HUES6 (cell line): Measurements from ENCODE around the gene SLC6A18.
"Not testable (repeated sequence)": the region's sequence is repeated elsewhere in the genome, so short reads cannot be mapped to it uniquely, and the experiment has no call there.

Source experiments
- H3K27ac ChIP-seq: 2 replicates; pipeline ENCODE4 v1.7.0; 2013; ENCODE audit warnings: low read depth, mild to moderate bottlenecking, low read length, inconsistent platforms
- H3K27me3 ChIP-seq: 2 replicates; pipeline ENCODE4 v1.6.1; 2013; ENCODE audit warnings: low read length; ENCODE audit not compliant: control insufficient read depth, insufficient read depth
- H3K36me3 ChIP-seq: 2 replicates; pipeline ENCODE4 v1.6.1; 2013; ENCODE audit warnings: low read length; ENCODE audit not compliant: control insufficient read depth, insufficient read depth
- H3K4me1 ChIP-seq: 2 replicates; pipeline ENCODE4 v1.6.1; 2013; ENCODE audit warnings: low read length; ENCODE audit not compliant: control insufficient read depth, insufficient read depth
- H3K4me3 ChIP-seq: 2 replicates; pipeline ENCODE4 v1.5.1; 2013; ENCODE audit warnings: low read depth, low read length
- H3K9ac ChIP-seq: one replicate; pipeline ENCODE4 v1.6.1; 2013; ENCODE audit warnings: mild to moderate bottlenecking, low read length
- H3K9me3 ChIP-seq: 2 replicates; pipeline ENCODE4 v1.6.1; 2013; ENCODE audit warnings: low read depth, low read length; ENCODE audit not compliant: control insufficient read depth, insufficient read depth

The SLC6A18 gene

GRCh38 chr5:1289559-1289958, 64.4 kb downstream of the SLC6A18 start:
- H3K4me1 ChIP-seq, H3K9me3 ChIP-seq, H3K9ac ChIP-seq, H3K27ac ChIP-seq, H3K4me3 ChIP-seq: not testable (repeated sequence)
- H3K36me3 ChIP-seq = peaks cover 12% of the 10 kb centered on the region
- H3K27me3 ChIP-seq = peaks cover 11% of the 10 kb centered on the region

- not testable (repeated sequence) for H3K27ac ChIP-seq, H3K36me3 ChIP-seq, H3K9ac ChIP-seq, H3K4me3 ChIP-seq, H3K9me3 ChIP-seq, H3K4me1 ChIP-seq
- peaks cover 23% of the 10 kb centered on the region for H3K27me3 ChIP-seq
These were observed 65.8 kb downstream of the SLC6A18 start for GRCh38 chr5:1290956-1291355.

- Histone ChIP-seq H3K36me3 (peaks cover 9% of the 10 kb centered on the region), H3K27me3 (peaks cover 30% of the 10 kb centered on the region), H3K4me3 (no peak overlapping the region), H3K4me1 (peaks cover 3% of the 10 kb centered on the region; the same call in 1 of the 2 replicates), H3K27ac (no peak overlapping the region), H3K9ac (no peak overlapping the region), H3K9me3 (no peaks in the 10 kb centered on the region)
These were observed 66.5 kb downstream of the SLC6A18 start for GRCh38 chr5:1291611-1292080.

- peaks cover 3% of the 10 kb centered on the region; the same call in 1 of the 2 replicates for H3K4me1 ChIP-seq
- peaks cover 9% of the 10 kb centered on the region for H3K36me3 ChIP-seq
- no peak overlapping the region for H3K4me3 ChIP-seq
- no peak overlapping the region for H3K27ac ChIP-seq
- no peak overlapping the region for H3K9ac ChIP-seq
- H3K27me3 ChIP-seq = peaks cover 34% of the 10 kb centered on the region
- no peaks in the 10 kb centered on the region for H3K9me3 ChIP-seq
These were observed 67.0 kb downstream of the SLC6A18 start for GRCh38 chr5:1292139-1292538.

- H3K36me3 ChIP-seq = peaks cover 9% of the 10 kb centered on the region
- H3K9me3 ChIP-seq = no peaks in the 10 kb centered on the region
- H3K27ac ChIP-seq = no peak overlapping the region
- no peak overlapping the region for H3K4me3 ChIP-seq
- no peak overlapping the region for H3K9ac ChIP-seq
- H3K4me1 ChIP-seq = peaks cover 3% of the 10 kb centered on the region; the same call in 1 of the 2 replicates
- peaks cover 36% of the 10 kb centered on the region for H3K27me3 ChIP-seq
These were observed 67.8 kb downstream of the SLC6A18 start for GRCh38 chr5:1292846-1293415.

GRCh38 chr5:1293416-1294205, 68.4 kb downstream of the SLC6A18 start:
- no peak overlapping the region for H3K27ac ChIP-seq

GRCh38 chr5:1294206-1294834, 69.1 kb downstream of the SLC6A18 start:
- peak overlapping the region; percentile 75 for H3K4me3 ChIP-seq

More at GRCh38 chr5:1293416-1294205, 68.4 kb downstream of the SLC6A18 start:
- Histone ChIP-seq H3K9me3 (no peaks in the 10 kb centered on the region), H3K27me3 (peaks cover 36% of the 10 kb centered on the region), H3K4me3 (peak overlapping the region; percentile 75; the same call in 1 of the 2 replicates), H3K4me1 (peaks cover 3% of the 10 kb centered on the region; the same call in 1 of the 2 replicates), H3K9ac (no peak overlapping the region), H3K36me3 (peaks cover 2% of the 10 kb centered on the region; the same call in 1 of the 2 replicates)

GRCh38 chr5:1294835-1295649, 69.9 kb downstream of the SLC6A18 start, which contains the start of gene TERT:
TERT (minus strand) TSS chr5:1295068; CDS start chr5:1294989, 79 bp downstream.
- H3K27me3 ChIP-seq = peaks cover 36% of the 10 kb centered on the region
- H3K27ac ChIP-seq = no peak within 1 kb of the TSS
- peak within 1 kb of the TSS; percentile 44 for H3K9ac ChIP-seq
- H3K4me3 ChIP-seq = peak within 1 kb of the TSS; percentile 75
- no peaks in the 10 kb centered on the region for H3K36me3 ChIP-seq
- peaks cover 3% of the 10 kb centered on the region; the same call in 1 of the 2 replicates for H3K4me1 ChIP-seq
- no peaks in the 10 kb centered on the region for H3K9me3 ChIP-seq

More at GRCh38 chr5:1294206-1294834, 69.1 kb downstream of the SLC6A18 start:
- Histone ChIP-seq H3K36me3 (no peaks in the 10 kb centered on the region), H3K9ac (peak overlapping the region; percentile 44), H3K27ac (no peak overlapping the region), H3K9me3 (no peaks in the 10 kb centered on the region), H3K4me1 (peaks cover 3% of the 10 kb centered on the region; the same call in 1 of the 2 replicates), H3K27me3 (peaks cover 36% of the 10 kb centered on the region)

- Histone ChIP-seq H3K36me3 (no peaks in the 10 kb centered on the region), H3K27me3 (peaks cover 36% of the 10 kb centered on the region), H3K9ac (no peak overlapping the region), H3K4me3 (peak overlapping the region; percentile 75), H3K4me1 (peaks cover 3% of the 10 kb centered on the region; the same call in 1 of the 2 replicates), H3K9me3 (no peaks in the 10 kb centered on the region), H3K27ac (no peak overlapping the region)
These were observed 70.5 kb downstream of the SLC6A18 start for GRCh38 chr5:1295650-1296037.
